SU-DHL-6 (cell line): ENCODE data around the gene RPL11.

Experiments
- EZH2phosphoT487 ChIP-seq: fragments of 200-600 bp; sonication (generic), shearing (Covaris generic); conservative IDR thresholded peaks from 2 replicates; pipeline ENCODE4 v1.6.1; 2018; ENCODE audit warnings: mild to moderate bottlenecking, antibody characterized with exemption, low read length, moderate library complexity, mixed read lengths
- TF ChIP-seq, protein P1 (sequence below): fragments of 200-600 bp; sonication (generic); IDR thresholded peaks from one replicate; pipeline ENCODE4 v1.5.1; 2017; ENCODE audit warnings: antibody characterized with exemption, mild to moderate bottlenecking, low read length, moderate library complexity; ENCODE audit not compliant: insufficient read depth, poor library complexity, severe bottlenecking

DNA sequence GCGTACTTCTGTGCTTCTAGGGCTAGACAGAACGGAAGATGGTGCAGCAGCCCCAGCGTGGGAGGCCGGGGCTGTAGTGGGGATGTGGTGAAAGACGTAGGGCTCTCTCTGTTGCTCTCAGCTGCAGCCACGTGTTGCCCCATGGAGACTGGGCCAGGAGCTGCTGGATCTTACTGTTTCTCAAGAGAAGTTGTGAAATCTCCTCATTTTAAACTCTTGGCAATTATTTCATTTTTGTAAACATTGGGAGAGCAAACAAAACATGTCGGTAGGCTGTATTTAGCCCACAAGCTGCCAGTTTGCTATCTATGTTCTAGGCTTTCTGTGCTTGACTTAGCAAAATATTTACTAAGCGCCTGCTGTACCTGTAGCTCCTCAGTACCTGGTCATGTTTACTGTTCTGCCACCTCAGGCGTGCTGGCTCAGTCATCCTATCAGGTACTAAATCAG lies 35.8 kb downstream of the RPL11 start:
- TF ChIP-seq, protein P1, sequence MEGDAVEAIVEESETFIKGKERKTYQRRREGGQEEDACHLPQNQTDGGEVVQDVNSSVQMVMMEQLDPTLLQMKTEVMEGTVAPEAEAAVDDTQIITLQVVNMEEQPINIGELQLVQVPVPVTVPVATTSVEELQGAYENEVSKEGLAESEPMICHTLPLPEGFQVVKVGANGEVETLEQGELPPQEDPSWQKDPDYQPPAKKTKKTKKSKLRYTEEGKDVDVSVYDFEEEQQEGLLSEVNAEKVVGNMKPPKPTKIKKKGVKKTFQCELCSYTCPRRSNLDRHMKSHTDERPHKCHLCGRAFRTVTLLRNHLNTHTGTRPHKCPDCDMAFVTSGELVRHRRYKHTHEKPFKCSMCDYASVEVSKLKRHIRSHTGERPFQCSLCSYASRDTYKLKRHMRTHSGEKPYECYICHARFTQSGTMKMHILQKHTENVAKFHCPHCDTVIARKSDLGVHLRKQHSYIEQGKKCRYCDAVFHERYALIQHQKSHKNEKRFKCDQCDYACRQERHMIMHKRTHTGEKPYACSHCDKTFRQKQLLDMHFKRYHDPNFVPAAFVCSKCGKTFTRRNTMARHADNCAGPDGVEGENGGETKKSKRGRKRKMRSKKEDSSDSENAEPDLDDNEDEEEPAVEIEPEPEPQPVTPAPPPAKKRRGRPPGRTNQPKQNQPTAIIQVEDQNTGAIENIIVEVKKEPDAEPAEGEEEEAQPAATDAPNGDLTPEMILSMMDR, result no peak
- no peak for TF ChIP-seq EZH2phosphoT487
